HepG2 (cell line): ENCODE data around the gene NIPSNAP3A. TPM values are rescaled to one million over a fixed set of nuclear protein-coding genes. Genes with fewer than 3 reads are reported as not detected.

Source experiments
- ATAC-seq: fragments of 200-7000 bp; cut with Tn5 transposase; 3 replicates; pipeline ENCODE4 v1.9.1; 2020; ENCODE audit warnings: mild to moderate bottlenecking, moderate library complexity
- BruUV-seq: library from RNA; stranded (reverse); fragments of 400-500 nt; replicated peaks from 2 replicates; lab custom pipeline; 2021; lab: Mats Ljungman, UMichigan
- CTCF ChIA-PET: fragments of 300-600 bp; formaldehyde crosslinking; extraction: SDS; loops from one replicate; lab custom pipeline; 2021; ENCODE audit warnings: low total read pairs, inconsistent platforms, low intra/inter-chr PET ratio; lab: Yijun Ruan, JAX
- POLR2A ChIA-PET: fragments of 350-600 bp; sonication (Branson Sonifier 250); formaldehyde crosslinking; loops from one replicate; lab custom pipeline; 2020; ENCODE audit warnings: antibody characterized with exemption, inconsistent platforms; lab: Yijun Ruan, JAX
- DNase-seq: peaks from one replicate; pipeline ENCODE4 v3.0.0-alpha.2; 2015; ENCODE audit warnings: low spot score
- FAIRE-seq: peaks from 3 replicates; lab custom pipeline; 2011; peaks lifted over from hg19 to GRCh38; lab: Jason Lieb, UNC
- H2AFZ ChIP-seq: one replicate; pipeline ENCODE4 v1.6.1; 2011; ENCODE audit warnings: low read length, inconsistent platforms
- H3K27ac ChIP-seq: fragments of 300-600 bp; 3 replicates; pipeline ENCODE4 v1.8.0; 2011; ENCODE audit warnings: mixed run types, mild to moderate bottlenecking, mixed read lengths, low read length, inconsistent platforms; ENCODE audit not compliant: insufficient read depth; ENCODE audit errors: extremely low read length
- H3K27me3 ChIP-seq, 2 experiments: fragments of 200-600 bp in 1 of 2; 2 replicates in 1 of 2; 3 replicates in 1 of 2; pipeline versions ENCODE4 v1.6.0 to v1.8.0; 2011; ENCODE audit warnings: low read length in 2 of 2, mild to moderate bottlenecking in 2 of 2, moderate library complexity in 2 of 2, inconsistent platforms in 1 of 2; ENCODE audit not compliant: insufficient read depth in 2 of 2, control insufficient read depth in 1 of 2
- H3K36me3 ChIP-seq, 2 experiments: fragments of 200-600 bp in 1 of 2; replicated peaks in 1 of 2; 2 replicates in 1 of 2; 3 replicates in 1 of 2; pipeline versions ENCODE4 v1.5.1 to v1.8.0; 2011; ENCODE audit warnings: low read length in 2 of 2, inconsistent platforms in 1 of 2; ENCODE audit not compliant: insufficient read depth in 2 of 2, control insufficient read depth in 1 of 2
- H3K4me1 ChIP-seq: 2 replicates; pipeline ENCODE4 v1.5.1; 2012; ENCODE audit warnings: low read length, inconsistent platforms; ENCODE audit not compliant: insufficient read depth
- H3K4me2 ChIP-seq: 2 replicates; pipeline ENCODE4 v1.6.0; 2011; ENCODE audit warnings: low read depth, low read length, inconsistent platforms
- H3K4me3 ChIP-seq, 3 experiments: fragments of 200-600 bp in 1 of 3; sonication (generic), shearing (Covaris generic) in 1 of 3; replicated peaks in 1 of 3; 2 replicates each; pipeline ENCODE4 v1.5.1; 2011 to 2016; ENCODE audit warnings: low read length in 3 of 3, inconsistent platforms in 2 of 3, low read depth in 2 of 3, mild to moderate bottlenecking in 2 of 3, control low read depth in 1 of 3, mixed read lengths in 1 of 3; ENCODE audit not compliant: insufficient read depth in 1 of 3
- H3K79me2 ChIP-seq: one replicate; pipeline ENCODE4 v1.6.1; 2011; ENCODE audit warnings: low read length, inconsistent platforms; ENCODE audit not compliant: insufficient read depth
- H3K9ac ChIP-seq: 2 replicates; pipeline ENCODE4 v1.6.0; 2011; ENCODE audit warnings: mild to moderate bottlenecking, low read depth, low read length, inconsistent platforms; ENCODE audit not compliant: insufficient read depth
- H3K9me3 ChIP-seq: 2 replicates; pipeline ENCODE4 v1.5.1; 2012; ENCODE audit warnings: mild to moderate bottlenecking, low read length
- H4K20me1 ChIP-seq: 2 replicates; pipeline ENCODE4 v1.6.0; 2011; ENCODE audit warnings: inconsistent platforms, mild to moderate bottlenecking, low read length, moderate library complexity; ENCODE audit not compliant: insufficient read depth
- CENPX ChIP-seq: sonication (generic); formaldehyde crosslinking; IDR thresholded peaks from 2 replicates; pipeline ENCODE4 v1.9.0; 2021; ENCODE audit warnings: mild to moderate bottlenecking, missing genetic modification reagents, moderate library complexity
- HIVEP1 ChIP-seq: sonication (generic); formaldehyde crosslinking; IDR thresholded peaks from 2 replicates; pipeline ENCODE4 v1.4.0; 2020; ENCODE audit warnings: mild to moderate bottlenecking, missing genetic modification reagents
- KDM5A ChIP-seq: fragments of 200-600 bp; sonication (generic); IDR thresholded peaks from 2 replicates; pipeline ENCODE4 v1.7.0; 2018; ENCODE audit warnings: antibody characterized with exemption, mild to moderate bottlenecking, low read length, borderline replicate concordance
- KLF11 ChIP-seq: IDR thresholded peaks from 2 replicates; pipeline ENCODE4 v1.6.1; 2016; ENCODE audit warnings: missing compliant biosample characterization
- LCORL ChIP-seq, 2 experiments: fragments of 450-650 bp in 1 of 2; sonication (generic) in 1 of 2; formaldehyde crosslinking in 1 of 2; IDR thresholded peaks; 2 replicates each; pipeline versions ENCODE4 v1.5.0 to v1.6.1; 2017 to 2020; ENCODE audit warnings: antibody characterized with exemption in 1 of 2, missing genetic modification reagents in 1 of 2
- MLXIP ChIP-seq: sonication (generic); formaldehyde crosslinking; IDR thresholded peaks from 2 replicates; pipeline ENCODE4 v1.9.0; 2021; ENCODE audit warnings: missing genetic modification reagents, borderline replicate concordance
- PAX8 ChIP-seq: sonication (generic); formaldehyde crosslinking; IDR thresholded peaks from 2 replicates; pipeline ENCODE4 v1.8.0; 2022; ENCODE audit warnings: mild to moderate bottlenecking, missing genetic modification reagents, borderline replicate concordance
- SIN3B ChIP-seq: fragments of 150-350 bp; IDR thresholded peaks from 2 replicates; pipeline ENCODE4 v1.6.1; 2014; ENCODE audit warnings: low read length
- ZNF501 ChIP-seq: sonication (generic); formaldehyde crosslinking; IDR thresholded peaks from 2 replicates; pipeline ENCODE4 v1.5.1; 2020; ENCODE audit warnings: mild to moderate bottlenecking, moderate library complexity, missing genetic modification reagents
- WGBS: methylation state at CpG from one replicate; pipeline ENCODE4 v1.1.6; 2017; ENCODE audit warnings: low lambda C conversion rate; 5-methylcytosine and 5-hydroxymethylcytosine counted together
- in situ Hi-C: cut with HindIII; loops from 2 replicates; pipeline ENCODE4 v1.10.0; 2017; ENCODE audit warnings: low pct_unique_long_range_greater_than_20kb; ENCODE audit not compliant: extremely low pct_ligation_motif_present
- intact Hi-C: fragments of 100-400 bp; cut with micrococcal nuclease; formaldehyde crosslinking; loops from one replicate; pipeline ENCODE4 v1.10.0; 2022; ENCODE audit not compliant: unreplicated experiment
- polyA plus RNA-seq, 8 experiments: library from polyadenylated mRNA; depleted of rRNA in 3 of 8; stranded (reverse) in 7 of 8; unstranded in 1 of 8; fragments of >200 nt; fragmentation: Illumina TruSeq in 4 of 8; extraction: Trizol in 4 of 8; gene quantifications; 2 replicates each; pipeline versions ENCODE4 v1.2.1 to v1.2.3, GENCODE V29; 2011 to 2016; ENCODE audit warnings: low read depth in 4 of 8, missing spikeins in 1 of 8, mixed read lengths in 1 of 8; ENCODE audit not compliant: insufficient read depth in 1 of 8
- total RNA-seq, 5 experiments: library from RNA; depleted of rRNA; stranded (reverse); fragments of >200 nt; fragmentation: Illumina TruSeq; extraction: Trizol; gene quantifications; 2 replicates each; pipeline ENCODE4 v1.2.3, GENCODE V29; 2016; ENCODE audit warnings: low read depth in 1 of 5
- TF ChIP-seq, protein P1 (sequence below): sonication (generic); formaldehyde crosslinking; IDR thresholded peaks from 2 replicates; pipeline ENCODE4 v1.4.0; 2020; ENCODE audit warnings: low read depth, mild to moderate bottlenecking, missing genetic modification reagents
- TF ChIP-seq, protein P2 (sequence below): sonication (generic); formaldehyde crosslinking; IDR thresholded peaks from 2 replicates; pipeline ENCODE4 v1.9.0; 2021; ENCODE audit warnings: mild to moderate bottlenecking, missing genetic modification reagents

NIPSNAP3A gene
- total and polyA plus RNA-seq, 2 of the 13 experiments (the other 11 are each of a cell fraction or from before 2014, with no cell fraction given) = 13.7 to 14.6 TPM

DNA sequence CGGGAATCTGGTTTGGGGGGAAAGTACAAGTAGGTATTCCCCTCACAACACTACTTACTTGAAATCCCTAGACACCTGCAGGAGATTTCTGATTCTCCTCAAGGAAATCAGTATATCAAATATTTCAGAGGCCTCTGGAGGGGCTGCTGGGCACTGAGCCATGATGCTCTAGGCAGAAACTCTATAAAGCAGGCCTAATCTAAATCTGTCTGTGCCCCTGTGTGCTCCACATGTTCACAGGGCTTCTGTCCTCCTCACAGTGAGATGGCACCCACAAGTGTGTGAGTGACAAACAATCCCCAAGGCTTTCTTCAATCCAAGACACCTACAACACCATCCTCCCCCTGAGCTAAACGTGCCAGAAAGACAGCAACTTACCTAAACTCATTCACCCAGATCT lies 55.4 kb downstream of the NIPSNAP3A start:
- ATAC-seq = peak; percentile 12; the same call in 2 of the 3 replicates
- Histone ChIP-seq H3K4me1 (no peaks in the 10 kb centered on the region), H3K9me3 (no peaks in the 10 kb centered on the region), H3K4me3 (no peak overlapping the region), H4K20me1 (no peaks in the 10 kb centered on the region; the same call in 1 of the 2 replicates), H3K79me2 (no peaks in the 10 kb centered on the region), H3K4me2 (no peak overlapping the region), H3K9ac (no peak overlapping the region), H3K27me3 (no peaks in the 10 kb centered on the region), H3K27ac (no peak overlapping the region), H2AFZ (no peak overlapping the region), H3K36me3 (peaks cover 51 to 92% of the 10 kb centered on the region in 2 experiments)
- ChIA-PET POLR2A (no interaction called here), CTCF (no interaction called here)
- intact Hi-C loops = no loop called here
- DNase-seq = no peak
- FAIRE-seq = no peak
- TF ChIP-seq LCORL (IDR thresholded peaks at IDR 0.05) = no peak
- TF ChIP-seq LCORL (CRISPR knock-in tag; IDR thresholded peaks at IDR 0.05) = no peak
- TF ChIP-seq CENPX (CRISPR knock-in tag) = no peak
- TF ChIP-seq MLXIP = no peak
- no peak for TF ChIP-seq KLF11 (CRISPR knock-in tag)
- TF ChIP-seq PAX8 (CRISPR knock-in tag) = no peak
- TF ChIP-seq, protein P1, sequence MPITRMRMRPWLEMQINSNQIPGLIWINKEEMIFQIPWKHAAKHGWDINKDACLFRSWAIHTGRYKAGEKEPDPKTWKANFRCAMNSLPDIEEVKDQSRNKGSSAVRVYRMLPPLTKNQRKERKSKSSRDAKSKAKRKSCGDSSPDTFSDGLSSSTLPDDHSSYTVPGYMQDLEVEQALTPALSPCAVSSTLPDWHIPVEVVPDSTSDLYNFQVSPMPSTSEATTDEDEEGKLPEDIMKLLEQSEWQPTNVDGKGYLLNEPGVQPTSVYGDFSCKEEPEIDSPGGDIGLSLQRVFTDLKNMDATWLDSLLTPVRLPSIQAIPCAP (CRISPR knock-in tag) = no peak
- no peak for TF ChIP-seq SIN3B
- TF ChIP-seq HIVEP1 (CRISPR knock-in tag) = no peak
- TF ChIP-seq ZNF501 (CRISPR knock-in tag) = no peak
- TF ChIP-seq, protein P2, sequence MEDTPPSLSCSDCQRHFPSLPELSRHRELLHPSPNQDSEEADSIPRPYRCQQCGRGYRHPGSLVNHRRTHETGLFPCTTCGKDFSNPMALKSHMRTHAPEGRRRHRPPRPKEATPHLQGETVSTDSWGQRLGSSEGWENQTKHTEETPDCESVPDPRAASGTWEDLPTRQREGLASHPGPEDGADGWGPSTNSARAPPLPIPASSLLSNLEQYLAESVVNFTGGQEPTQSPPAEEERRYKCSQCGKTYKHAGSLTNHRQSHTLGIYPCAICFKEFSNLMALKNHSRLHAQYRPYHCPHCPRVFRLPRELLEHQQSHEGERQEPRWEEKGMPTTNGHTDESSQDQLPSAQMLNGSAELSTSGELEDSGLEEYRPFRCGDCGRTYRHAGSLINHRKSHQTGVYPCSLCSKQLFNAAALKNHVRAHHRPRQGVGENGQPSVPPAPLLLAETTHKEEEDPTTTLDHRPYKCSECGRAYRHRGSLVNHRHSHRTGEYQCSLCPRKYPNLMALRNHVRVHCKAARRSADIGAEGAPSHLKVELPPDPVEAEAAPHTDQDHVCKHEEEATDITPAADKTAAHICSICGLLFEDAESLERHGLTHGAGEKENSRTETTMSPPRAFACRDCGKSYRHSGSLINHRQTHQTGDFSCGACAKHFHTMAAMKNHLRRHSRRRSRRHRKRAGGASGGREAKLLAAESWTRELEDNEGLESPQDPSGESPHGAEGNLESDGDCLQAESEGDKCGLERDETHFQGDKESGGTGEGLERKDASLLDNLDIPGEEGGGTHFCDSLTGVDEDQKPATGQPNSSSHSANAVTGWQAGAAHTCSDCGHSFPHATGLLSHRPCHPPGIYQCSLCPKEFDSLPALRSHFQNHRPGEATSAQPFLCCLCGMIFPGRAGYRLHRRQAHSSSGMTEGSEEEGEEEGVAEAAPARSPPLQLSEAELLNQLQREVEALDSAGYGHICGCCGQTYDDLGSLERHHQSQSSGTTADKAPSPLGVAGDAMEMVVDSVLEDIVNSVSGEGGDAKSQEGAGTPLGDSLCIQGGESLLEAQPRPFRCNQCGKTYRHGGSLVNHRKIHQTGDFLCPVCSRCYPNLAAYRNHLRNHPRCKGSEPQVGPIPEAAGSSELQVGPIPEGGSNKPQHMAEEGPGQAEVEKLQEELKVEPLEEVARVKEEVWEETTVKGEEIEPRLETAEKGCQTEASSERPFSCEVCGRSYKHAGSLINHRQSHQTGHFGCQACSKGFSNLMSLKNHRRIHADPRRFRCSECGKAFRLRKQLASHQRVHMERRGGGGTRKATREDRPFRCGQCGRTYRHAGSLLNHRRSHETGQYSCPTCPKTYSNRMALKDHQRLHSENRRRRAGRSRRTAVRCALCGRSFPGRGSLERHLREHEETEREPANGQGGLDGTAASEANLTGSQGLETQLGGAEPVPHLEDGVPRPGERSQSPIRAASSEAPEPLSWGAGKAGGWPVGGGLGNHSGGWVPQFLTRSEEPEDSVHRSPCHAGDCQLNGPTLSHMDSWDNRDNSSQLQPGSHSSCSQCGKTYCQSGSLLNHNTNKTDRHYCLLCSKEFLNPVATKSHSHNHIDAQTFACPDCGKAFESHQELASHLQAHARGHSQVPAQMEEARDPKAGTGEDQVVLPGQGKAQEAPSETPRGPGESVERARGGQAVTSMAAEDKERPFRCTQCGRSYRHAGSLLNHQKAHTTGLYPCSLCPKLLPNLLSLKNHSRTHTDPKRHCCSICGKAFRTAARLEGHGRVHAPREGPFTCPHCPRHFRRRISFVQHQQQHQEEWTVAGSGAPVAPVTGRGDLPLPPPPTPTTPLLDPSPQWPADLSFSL (CRISPR knock-in tag) = no peak
- TF ChIP-seq KDM5A = no peak
- 98% methylated on average over 2 of the region's 2 CpGs for WGBS
- BruUV-seq = no TSS peak
- in situ Hi-C loops = no loop called here
